Measurements from ENCODE around the gene WEE1. TPM values are rescaled to one million over a fixed set of nuclear protein-coding genes. Genes with fewer than 3 reads are reported as not detected.
A peak's percentile ranks its signal among the peaks of the same experiment; 100 is the strongest.

Gene WEE1
- total and polyA plus RNA-seq, 2 experiments from 2014 or later = 92.5 to 95.9 TPM

DNA sequence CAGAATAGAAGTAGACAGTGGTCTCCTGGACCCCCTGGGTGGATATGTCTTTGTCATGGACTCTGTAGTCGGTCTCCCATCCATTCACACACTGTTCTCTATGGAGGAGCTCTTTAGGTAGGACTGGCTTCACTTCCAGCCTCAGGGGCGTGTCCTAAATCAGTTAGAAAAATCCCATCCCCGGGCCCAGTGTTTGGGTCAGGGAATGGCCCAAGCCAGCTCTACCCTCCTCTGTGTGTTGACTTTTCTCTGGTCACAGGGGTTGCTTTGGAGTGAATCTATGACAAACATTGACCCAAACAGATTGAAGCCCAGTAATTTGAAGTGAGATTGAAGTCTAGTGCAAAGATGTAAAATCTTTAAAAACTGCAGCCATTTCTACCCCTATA is 34.0 kb downstream of the WEE1 start:
- no peak for DNase-seq (ENCODE audit: low read depth in 1 of 2, low spot score in 1 of 2)

DNA sequence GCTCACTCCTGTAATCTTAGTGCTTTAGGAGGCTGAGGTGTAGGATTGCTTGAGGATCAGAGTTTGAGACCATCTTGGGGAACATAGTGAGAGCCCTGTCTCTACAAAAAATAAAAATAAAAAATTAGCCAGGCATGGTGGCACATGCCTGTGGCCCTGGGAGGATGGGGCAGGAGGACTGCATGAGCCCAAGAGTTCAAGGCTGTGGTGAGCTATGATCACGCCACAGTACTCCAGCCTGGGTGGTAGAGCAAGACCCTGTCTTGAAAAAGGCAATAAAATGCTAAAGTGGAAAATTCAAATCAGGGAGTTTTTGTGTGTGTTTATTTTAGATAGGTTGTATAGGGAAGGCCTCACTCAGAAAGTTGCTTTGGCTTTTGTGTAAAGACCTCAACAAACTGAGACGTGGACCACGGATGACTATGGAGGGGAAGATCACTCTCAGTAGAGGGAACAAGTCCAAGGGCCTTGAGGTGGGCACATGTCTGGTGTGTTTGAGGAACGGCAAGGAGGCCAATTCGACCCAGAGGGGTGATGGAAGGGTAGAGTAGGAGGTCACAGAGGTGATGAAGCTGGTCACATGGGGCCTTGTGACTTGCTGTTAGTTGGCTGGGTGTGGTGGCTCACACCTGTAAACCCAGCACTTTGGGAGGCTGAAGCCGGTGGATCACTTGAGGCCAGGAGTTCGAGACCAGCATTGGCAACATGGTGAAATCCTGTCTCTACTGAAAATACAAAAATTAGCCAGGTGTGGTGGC is 35.7 kb downstream of the WEE1 start:
- TF ChIP-seq, protein P1, sequence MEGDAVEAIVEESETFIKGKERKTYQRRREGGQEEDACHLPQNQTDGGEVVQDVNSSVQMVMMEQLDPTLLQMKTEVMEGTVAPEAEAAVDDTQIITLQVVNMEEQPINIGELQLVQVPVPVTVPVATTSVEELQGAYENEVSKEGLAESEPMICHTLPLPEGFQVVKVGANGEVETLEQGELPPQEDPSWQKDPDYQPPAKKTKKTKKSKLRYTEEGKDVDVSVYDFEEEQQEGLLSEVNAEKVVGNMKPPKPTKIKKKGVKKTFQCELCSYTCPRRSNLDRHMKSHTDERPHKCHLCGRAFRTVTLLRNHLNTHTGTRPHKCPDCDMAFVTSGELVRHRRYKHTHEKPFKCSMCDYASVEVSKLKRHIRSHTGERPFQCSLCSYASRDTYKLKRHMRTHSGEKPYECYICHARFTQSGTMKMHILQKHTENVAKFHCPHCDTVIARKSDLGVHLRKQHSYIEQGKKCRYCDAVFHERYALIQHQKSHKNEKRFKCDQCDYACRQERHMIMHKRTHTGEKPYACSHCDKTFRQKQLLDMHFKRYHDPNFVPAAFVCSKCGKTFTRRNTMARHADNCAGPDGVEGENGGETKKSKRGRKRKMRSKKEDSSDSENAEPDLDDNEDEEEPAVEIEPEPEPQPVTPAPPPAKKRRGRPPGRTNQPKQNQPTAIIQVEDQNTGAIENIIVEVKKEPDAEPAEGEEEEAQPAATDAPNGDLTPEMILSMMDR (IDR thresholded peaks at IDR 0.05; ENCODE audit: low read depth, low read length) = no peak

More for the DNA sequence above, 34.0 kb downstream of the WEE1 start:
- H3K36me3 ChIP-seq = no peaks in the 10 kb centered on the region
- H3K27me3 ChIP-seq = no peaks in the 10 kb centered on the region
- H3K27ac ChIP-seq = no peak overlapping the region
- no peak overlapping the region for H3K4me3 ChIP-seq
- no peaks in the 10 kb centered on the region for H3K9me3 ChIP-seq (ENCODE audit: low read depth)
- TF ChIP-seq, protein P1 (IDR thresholded peaks at IDR 0.05; ENCODE audit: low read depth, low read length) = no peak
- no peaks in the 10 kb centered on the region for H3K4me1 ChIP-seq (ENCODE audit: low read depth)

DNA sequence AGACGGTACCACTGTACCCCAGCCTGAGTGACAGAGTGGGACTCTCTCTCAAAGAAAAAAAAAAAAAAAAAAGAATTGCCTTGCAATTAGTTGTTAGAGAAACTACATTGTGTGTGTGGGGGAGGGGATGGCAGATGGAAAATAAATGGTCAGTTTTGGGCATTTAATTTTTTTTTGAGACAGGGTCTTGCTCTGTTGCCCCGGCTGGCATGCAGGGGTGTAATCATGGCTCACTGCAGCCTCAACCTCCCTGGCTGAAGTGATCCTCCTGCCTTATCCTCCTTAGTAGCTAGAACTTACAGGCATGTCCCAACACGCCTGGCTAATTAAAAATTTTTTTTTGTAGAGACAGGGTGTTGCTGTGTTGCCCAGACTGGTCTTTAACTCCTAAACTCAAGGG is 36.4 kb downstream of the WEE1 start:
- Histone ChIP-seq H3K4me1 (ENCODE audit: low read depth) (peaks cover 4% of the 10 kb centered on the region), H3K4me3 (no peak overlapping the region), H3K27ac (no peak overlapping the region), H3K27me3 (no peaks in the 10 kb centered on the region), H3K9me3 (ENCODE audit: low read depth) (no peaks in the 10 kb centered on the region), H3K36me3 (no peaks in the 10 kb centered on the region)
- TF ChIP-seq, protein P1 (IDR thresholded peaks at IDR 0.05; ENCODE audit: low read depth, low read length) = no peak
- DNase-seq (ENCODE audit: low read depth in 1 of 2, low spot score in 1 of 2) = no peak

More for the DNA sequence above, 35.7 kb downstream of the WEE1 start:
- H3K36me3 ChIP-seq = no peaks in the 10 kb centered on the region
- DNase-seq (ENCODE audit: low read depth in 1 of 2, low spot score in 1 of 2) = no peak
- no peak overlapping the region for H3K27ac ChIP-seq
- H3K9me3 ChIP-seq (ENCODE audit: low read depth) = no peaks in the 10 kb centered on the region
- peaks cover 4% of the 10 kb centered on the region for H3K4me1 ChIP-seq (ENCODE audit: low read depth)
- no peaks in the 10 kb centered on the region for H3K27me3 ChIP-seq
- H3K4me3 ChIP-seq = no peak overlapping the region

DNA sequence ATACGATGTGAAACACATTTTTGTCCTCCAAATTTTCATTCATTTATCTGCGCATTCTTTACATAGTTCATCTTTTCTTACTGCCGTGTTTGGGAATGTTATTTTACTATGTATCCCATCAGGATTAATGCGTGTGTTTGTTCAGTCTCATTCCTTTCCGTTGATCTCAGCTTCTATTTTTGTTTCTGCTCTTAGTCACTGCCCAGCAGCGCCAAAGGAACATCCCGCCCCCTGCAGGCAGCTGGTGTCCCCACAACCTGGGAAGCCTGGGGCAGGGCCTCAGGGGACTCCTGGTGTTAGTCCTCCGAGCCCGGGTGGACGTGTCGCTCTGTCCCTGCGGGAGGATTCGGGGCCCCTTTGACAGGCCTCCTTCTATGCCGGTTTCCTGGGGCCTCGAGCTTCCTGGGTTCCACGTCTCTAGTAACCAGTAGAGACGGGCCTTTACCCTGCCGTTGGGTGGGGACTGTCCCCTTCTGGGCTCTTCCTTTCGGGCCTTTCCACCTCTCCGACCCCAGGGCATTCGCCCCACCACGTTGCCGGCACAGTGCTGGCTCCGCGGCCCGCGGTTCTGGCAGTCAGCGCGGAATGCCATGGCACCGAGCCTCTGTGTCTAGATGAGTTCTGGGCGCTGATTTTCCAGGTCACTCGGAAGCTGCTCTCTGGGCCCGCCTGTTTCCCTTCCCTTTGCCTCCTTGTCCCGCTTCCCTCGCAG is 39.8 kb downstream of the WEE1 start:
- peak overlapping the region; percentile 90 for H3K27ac ChIP-seq
- peak overlapping the region; percentile 23 for H3K4me3 ChIP-seq
- H3K4me1 ChIP-seq (ENCODE audit: low read depth) = peaks cover 4% of the 10 kb centered on the region
- H3K9me3 ChIP-seq (ENCODE audit: low read depth) = no peaks in the 10 kb centered on the region
- H3K27me3 ChIP-seq = no peaks in the 10 kb centered on the region
- peak; percentile 96 to 98 for DNase-seq (ENCODE audit: low read depth in 1 of 2, low spot score in 1 of 2)
- no peaks in the 10 kb centered on the region for H3K36me3 ChIP-seq
- TF ChIP-seq, protein P1 (IDR thresholded peaks at IDR 0.05; ENCODE audit: low read depth, low read length) = peak; percentile 98

DNA sequence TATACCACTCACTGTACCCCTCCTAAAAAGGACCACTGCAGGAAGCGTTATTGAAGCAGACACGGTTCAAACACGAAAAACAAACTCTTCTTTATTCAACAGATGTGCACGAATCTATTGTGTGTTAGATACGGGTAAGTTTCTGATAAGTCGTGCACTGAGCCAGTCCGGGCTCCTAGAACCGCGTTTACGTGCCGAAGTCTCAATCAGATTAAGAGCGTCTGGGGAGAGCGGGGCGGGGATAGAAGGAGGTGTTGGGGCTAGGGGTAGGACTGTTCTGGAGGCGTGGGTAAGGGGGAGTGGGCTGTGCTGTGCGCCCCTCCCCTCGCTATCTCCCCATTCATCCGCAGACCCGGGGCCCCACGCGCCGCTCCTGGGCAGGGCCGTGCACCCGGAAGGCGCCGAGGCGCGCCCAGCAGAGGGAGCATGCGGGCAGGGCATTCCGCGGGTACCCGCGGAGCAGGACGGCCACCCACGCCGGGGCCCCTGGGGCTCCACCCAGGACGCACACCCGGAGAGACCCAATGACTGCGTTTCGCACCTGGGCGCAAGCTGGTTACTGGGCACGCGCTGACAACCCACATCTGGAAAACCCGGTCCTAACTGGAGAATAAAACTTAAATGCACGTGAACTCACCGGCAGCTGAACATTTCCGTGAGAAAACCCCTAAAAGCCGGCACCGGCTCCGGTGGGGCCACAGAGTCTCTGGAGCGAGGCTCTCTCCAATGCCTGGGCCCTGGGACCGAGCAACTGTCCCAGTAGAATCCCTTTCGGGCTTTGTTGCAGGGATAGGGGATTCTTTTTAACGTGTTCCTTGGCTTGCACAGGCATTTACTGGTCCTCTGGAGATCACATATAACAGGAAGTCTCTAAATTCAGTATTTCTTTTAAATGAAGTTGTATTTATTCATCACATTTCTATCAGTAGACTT is 40.6 kb downstream of the WEE1 start:
- H3K27ac ChIP-seq = peak overlapping the region; percentile 90
- H3K4me3 ChIP-seq = peak overlapping the region; percentile 23
- H3K36me3 ChIP-seq = no peaks in the 10 kb centered on the region
- H3K27me3 ChIP-seq = no peaks in the 10 kb centered on the region
- TF ChIP-seq, protein P1 (IDR thresholded peaks at IDR 0.05; ENCODE audit: low read depth, low read length) = peak; percentile 79
- H3K9me3 ChIP-seq (ENCODE audit: low read depth) = no peaks in the 10 kb centered on the region
- peak; percentile 79 to 85 for DNase-seq (ENCODE audit: low read depth in 1 of 2, low spot score in 1 of 2)
- H3K4me1 ChIP-seq (ENCODE audit: low read depth) = peaks cover 4% of the 10 kb centered on the region

Measured in cardiac muscle cell (in vitro differentiated cells and primary cell).